Heart left ventricle (tissue), 13 donors: ENCODE results near the gene TBCD.

ENCODE experiments used
- CTCF ChIP-seq, 12 donors: fragments of 200-600 bp; sonication (generic) in 4 of 12; IDR thresholded peaks; one replicate each; pipeline versions ENCODE4 v1.5.0 to v1.8.0; 2018 to 2022; ENCODE audit warnings: antibody characterized with exemption in 12 of 12, mild to moderate bottlenecking in 5 of 12
- POLR2A ChIP-seq, 2 donors: fragments of 450-650 bp; IDR thresholded peaks; one replicate each; pipeline ENCODE4 v1.6.1; 2017; ENCODE audit warnings: antibody characterized with exemption in 2 of 2, mild to moderate bottlenecking in 2 of 2, moderate library complexity in 2 of 2
- donor health status: ischemic (EF 13 %, LVEDD 7.1; RV severe dilation, severe dysfunction).
- donor health status: DM: no; HTN: yes; CAD: no.
- donor health status: DM: no; HTN: no; CAD: no.
- donor health status: ischemic (EF 25% LVEDD 6.9; RV normal size, moderate dysfunction).
- donor health status: ischemic (EF 25% LVEDD 5.7; RV mildly dilated, moderate dysfunction).
- donor health status: ischemic (EF 35%, LVEDD 5.7; RV mildly dilated, moderate dysfunction).
- donor health status: nonischemic (EF 11% LVEDD 7.7; RV severe dilation, severe dysfunction).
- donor health status: DM: yes; HTN: yes; CAD: no.
- donor health status: PGD.
- donor health status: ischemic (EF 29% LVEDD 5.4; RV normal size, mild dysfunction).
- donor health status: nonischemic (EF 23%, LVEDD 6.1; RV moderate dilation, normal function).

- TF ChIP-seq POLR2A (IDR thresholded peaks at IDR 0.05) (no peak), CTCF (IDR thresholded peaks at IDR 0.05) (no peak)
Measured at GRCh38 chr17:82890339-82890730, 138.5 kb downstream of the TBCD start.
